GM11168 (cell line): Measurements from ENCODE around the gene EPB41L3.

ENCODE experiments used
- in situ Hi-C: fragments of 300-500 bp; cut with MboI; formaldehyde crosslinking; loops from one replicate; pipeline ENCODE4 v1.12.0; 2022; ENCODE audit warnings: low sequenced_read_pairs; ENCODE audit not compliant: unreplicated experiment

EPB41L3 gene

GRCh38 chr18:5457462-5457957 is 86.3 kb downstream of the EPB41L3 start:
- in situ Hi-C loops = no loop called here

GRCh38 chr18:5456577-5457461 is 87.0 kb downstream of the EPB41L3 start:
- in situ Hi-C loops = no loop called here

- in situ Hi-C loops = no loop called here
These were observed 88.1 kb downstream of the EPB41L3 start for GRCh38 chr18:5455674-5456073.

- in situ Hi-C loops = no loop called here
These were observed 90.8 kb downstream of the EPB41L3 start for GRCh38 chr18:5452943-5453443.

- in situ Hi-C loops = no loop called here
These were observed 91.9 kb downstream of the EPB41L3 start for GRCh38 chr18:5451871-5452270.

GRCh38 chr18:5451150-5451549 is 92.6 kb downstream of the EPB41L3 start:
- in situ Hi-C loops = no loop called here

- in situ Hi-C loops = no loop called here
These were observed 93.8 kb downstream of the EPB41L3 start for GRCh38 chr18:5449858-5450509.

GRCh38 chr18:5447442-5447841 is 96.4 kb downstream of the EPB41L3 start:
- in situ Hi-C loops = no loop called here

- in situ Hi-C loops = no loop called here
These were observed 99.0 kb downstream of the EPB41L3 start for GRCh38 chr18:5444847-5445246.

GRCh38 chr18:5444269-5444668 is 99.5 kb downstream of the EPB41L3 start:
- in situ Hi-C loops = no loop called here

GRCh38 chr18:5439986-5440696 is 103.7 kb downstream of the EPB41L3 start:
- in situ Hi-C loops = no loop called here

- in situ Hi-C loops = no loop called here
These were observed 109.4 kb downstream of the EPB41L3 start for GRCh38 chr18:5434425-5434824.

GRCh38 chr18:5431836-5432575 is 111.8 kb downstream of the EPB41L3 start:
- in situ Hi-C loops = no loop called here

GRCh38 chr18:5430131-5430530 is 113.7 kb downstream of the EPB41L3 start:
- in situ Hi-C loops = no loop called here

GRCh38 chr18:5429681-5430080 is 114.1 kb downstream of the EPB41L3 start:
- in situ Hi-C loops = no loop called here

- in situ Hi-C loops = no loop called here
These were observed 118.1 kb downstream of the EPB41L3 start for GRCh38 chr18:5425721-5426120.

GRCh38 chr18:5424903-5425664 is 118.7 kb downstream of the EPB41L3 start:
- in situ Hi-C loops = no loop called here

GRCh38 chr18:5422626-5423025 is 121.2 kb downstream of the EPB41L3 start:
- in situ Hi-C loops = no loop called here

- in situ Hi-C loops = no loop called here
These were observed 121.8 kb downstream of the EPB41L3 start for GRCh38 chr18:5421981-5422380.
